ENCODE data around the gene ZNF710. TPM values are rescaled to one million over a fixed set of nuclear protein-coding genes. Genes with fewer than 3 reads are reported as not detected.

Gene ZNF710
- total and polyA plus RNA-seq, 2 of the 13 experiments (the other 11 are each of a cell fraction or from before 2014, with no cell fraction given), result 4.7 to 20.6 TPM

- H3K4me2 ChIP-seq (ENCODE audit: low read depth, low read length), result no peak overlapping the region
- no peak for TF ChIP-seq KIAA2018 (CRISPR knock-in tag; IDR thresholded peaks at IDR 0.05; ENCODE audit: borderline replicate concordance)
- no peak for TF ChIP-seq JUNB (CRISPR knock-in tag; IDR thresholded peaks at IDR 0.05; ENCODE audit: borderline replicate concordance)
- no peak for TF ChIP-seq ZBTB33 (CRISPR knock-in tag; IDR thresholded peaks at IDR 0.05)
- TF ChIP-seq ZFX (CRISPR knock-in tag; IDR thresholded peaks at IDR 0.05; ENCODE audit: low read depth), result no peak
- no peak for TF ChIP-seq ZKSCAN1 (IDR thresholded peaks at IDR 0.05; ENCODE audit: low read length)
- TF ChIP-seq ZNF503 (CRISPR knock-in tag; IDR thresholded peaks at IDR 0.05), result no peak
- TF ChIP-seq SP1 (IDR thresholded peaks at IDR 0.05), result no peak
- no peak for TF ChIP-seq SP1 (CRISPR knock-in tag; IDR thresholded peaks at IDR 0.05)
- no peak for TF ChIP-seq ELK4 (CRISPR knock-in tag; IDR thresholded peaks at IDR 0.05; ENCODE audit: borderline replicate concordance)
- TF ChIP-seq ZNF674 (CRISPR knock-in tag; IDR thresholded peaks at IDR 0.05; ENCODE audit: low read depth), result no peak
Observed at GRCh38 chr15:90046911-90047392, 45.8 kb downstream of the ZNF710 start.

More at GRCh38 chr15:90046911-90047392, 45.8 kb downstream of the ZNF710 start:
- ATAC-seq, result no peak
- ChIA-PET CTCF (ENCODE audit: low intra/inter-chr PET ratio, low total read pairs) (no interaction called here), POLR2A (no interaction called here)
- H3K36me3 ChIP-seq (replicated peaks in 1 of 2; ENCODE audit: control insufficient read depth in 1 of 2, insufficient read depth in 2 of 2, low read length in 2 of 2), result peaks cover 2 to 3% of the 10 kb centered on the region in 2 experiments; a peak in 1 of 5 replicates
- peaks cover 3% of the 10 kb centered on the region; the same call in 1 of the 2 replicates for H4K20me1 ChIP-seq (ENCODE audit: insufficient read depth, low read length)
- H3K27me3 ChIP-seq (ENCODE audit: control insufficient read depth in 1 of 2, insufficient read depth in 2 of 2, low read length in 2 of 2), result no peaks in the 10 kb centered on the region
- 94% methylated on average over 11 of the region's 12 CpGs for WGBS (ENCODE audit: low lambda C conversion rate)
- no peaks in the 10 kb centered on the region for H3K9me3 ChIP-seq (ENCODE audit: low read length)
- FAIRE-seq, result no peak
- BruUV-seq (replicated peaks), result no TSS peak
- intact Hi-C loops (cut with micrococcal nuclease; ENCODE audit: unreplicated experiment), result no loop called here
- no peak overlapping the region for H3K4me3 ChIP-seq (replicated peaks in 1 of 3; ENCODE audit: insufficient read depth in 1 of 3, low read depth in 2 of 3, low read length in 3 of 3)
- H3K4me1 ChIP-seq (ENCODE audit: insufficient read depth, low read length), result peaks cover 4% of the 10 kb centered on the region; the same call in 1 of the 2 replicates
- no peak overlapping the region for H3K27ac ChIP-seq (ENCODE audit: extremely low read length, insufficient read depth, low read length)
- H3K9ac ChIP-seq (ENCODE audit: insufficient read depth, low read depth, low read length), result no peak overlapping the region
- no peak overlapping the region for H2AFZ ChIP-seq (ENCODE audit: low read length)
- in situ Hi-C loops (cut with HindIII; ENCODE audit: extremely low pct_ligation_motif_present, low pct_unique_long_range_greater_than_20kb), result no loop called here
- peaks cover 4% of the 10 kb centered on the region for H3K79me2 ChIP-seq (ENCODE audit: insufficient read depth, low read length)
- DNase-seq (ENCODE audit: low spot score), result no peak

Measured in HepG2 (cell line).